GM21381 (cell line): ENCODE data around the gene HPS6.
"Not testable (repeated sequence)": the region's sequence is repeated elsewhere in the genome, so short reads cannot be mapped to it uniquely, and the experiment has no call there.

Experiments
- ATAC-seq: cut with Tn5 transposase; IDR thresholded peaks from one replicate; pipeline ENCODE4 v1.9.1; 2021; ENCODE audit warnings: mild to moderate bottlenecking, moderate library complexity; ENCODE audit not compliant: unreplicated experiment

Gene HPS6

DNA sequence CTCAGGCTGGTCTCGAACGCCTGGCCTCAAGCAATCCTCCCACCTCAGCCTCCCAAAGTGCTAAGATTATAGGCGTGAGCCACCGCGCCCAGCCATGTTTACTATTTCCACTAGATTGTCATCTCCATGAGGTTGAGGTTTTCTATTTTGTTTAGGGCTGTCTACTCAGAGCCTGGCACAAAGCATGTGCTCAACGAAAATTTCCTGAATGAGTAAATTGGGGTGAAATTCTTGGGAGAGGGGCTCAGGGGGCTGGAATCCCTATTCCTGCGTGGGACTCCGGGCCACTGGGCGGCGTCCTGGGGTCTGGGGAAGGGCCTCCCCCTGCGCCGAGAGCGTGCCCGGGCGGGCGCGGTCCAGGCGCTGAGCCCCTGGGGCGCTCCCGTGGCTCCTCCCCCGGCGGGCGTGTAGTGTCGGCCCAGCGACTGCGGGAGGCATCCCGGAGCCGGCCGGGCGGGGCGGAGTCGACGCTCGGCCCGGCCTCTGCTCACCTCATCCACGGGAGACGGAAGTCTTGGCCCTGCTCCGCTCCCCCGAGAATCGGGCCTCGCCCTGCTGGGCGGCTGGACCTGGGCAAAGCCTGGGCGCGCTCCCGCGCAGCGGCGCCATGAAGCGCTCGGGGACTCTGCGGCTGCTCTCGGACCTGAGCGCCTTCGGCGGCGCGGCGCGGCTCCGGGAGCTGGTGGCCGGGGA lies at the start of gene HPS6:
Gene HPS6, plus strand, starts transcription at position 482 of the 693 bp plus-strand sequence. Its CDS starts 126 bp downstream, at position 608.
- ATAC-seq, result peak; percentile 96

DNA sequence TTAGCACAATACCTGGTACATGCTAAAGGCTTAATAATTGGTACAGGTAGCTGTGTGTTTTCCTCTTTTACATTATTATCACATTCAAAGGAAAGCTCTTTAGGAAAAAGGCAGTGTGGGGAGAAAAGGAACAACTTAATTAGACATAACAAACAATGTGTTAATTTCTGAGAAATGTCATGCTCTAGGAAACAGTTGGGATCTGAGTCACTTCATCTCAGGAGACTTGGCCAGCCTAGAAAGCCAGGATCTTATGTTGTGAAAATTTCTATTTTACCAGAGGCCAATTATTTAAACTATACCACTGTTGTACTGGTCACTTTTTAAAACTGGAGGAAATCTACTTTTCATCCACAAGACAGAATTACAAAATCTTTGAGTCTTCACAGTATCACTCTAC lies 48.7 kb upstream of the HPS6 start:
- no peak for ATAC-seq

- ATAC-seq, result no peak
Measured at GRCh38 chr10:102017295-102017694, 47.9 kb upstream of the HPS6 start.

DNA sequence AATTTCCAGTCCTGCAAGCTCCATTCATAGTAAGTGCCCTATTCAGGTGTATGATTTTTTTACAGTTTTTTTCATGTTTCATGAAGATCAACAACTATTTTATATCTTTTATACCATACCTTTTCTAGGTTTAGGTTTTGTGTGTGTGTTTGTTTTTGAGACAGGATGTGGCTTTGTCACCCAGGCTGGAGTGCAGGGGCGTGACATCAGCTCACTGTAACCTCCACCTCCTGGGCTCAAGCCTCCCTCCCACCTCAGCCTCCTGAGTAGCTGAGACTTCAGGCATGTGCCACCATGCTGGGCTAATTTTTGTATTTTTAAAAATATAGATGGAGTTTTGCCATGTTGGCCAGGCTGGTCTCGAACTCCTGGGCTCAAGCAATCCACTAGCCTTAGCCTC lies 44.2 kb upstream of the HPS6 start:
- no peak for ATAC-seq

DNA sequence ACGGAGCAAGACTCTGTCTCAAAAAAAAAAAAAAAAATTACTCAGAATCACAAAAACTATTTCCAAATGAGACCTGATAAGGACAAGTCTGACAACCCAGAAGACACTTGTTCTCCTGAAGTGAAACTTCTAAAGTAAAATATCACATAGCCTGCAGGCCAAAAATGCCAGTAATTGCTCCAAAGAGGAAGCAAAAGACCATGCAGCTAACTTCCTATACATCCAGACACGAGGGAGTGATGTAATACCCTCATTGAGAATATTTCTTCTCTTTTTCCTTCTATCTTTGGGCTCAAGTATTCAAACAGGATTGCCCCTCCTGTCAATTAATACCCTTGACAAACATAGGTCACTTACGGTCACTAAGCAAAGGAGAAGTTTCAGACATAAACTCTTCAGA lies 40.4 kb upstream of the HPS6 start:
- no peak for ATAC-seq

DNA sequence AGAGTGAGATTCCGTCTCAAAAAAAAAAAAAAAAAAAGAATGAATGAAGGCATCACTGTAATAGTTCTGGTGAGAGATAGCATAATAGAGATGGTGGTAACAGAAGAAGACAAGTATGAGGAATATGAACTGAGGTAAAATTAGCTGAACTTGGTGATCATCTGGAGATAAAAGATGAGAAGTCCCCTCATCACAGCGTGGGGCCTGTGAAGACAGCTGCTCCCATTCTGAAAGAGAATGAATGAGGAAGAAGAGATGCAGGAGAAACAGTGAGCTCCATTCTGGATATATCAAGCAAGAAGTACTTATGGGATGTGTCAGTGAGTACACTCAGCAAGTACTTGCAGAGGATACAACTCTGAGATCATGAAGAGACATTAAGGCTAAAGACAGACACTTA lies 37.9 kb upstream of the HPS6 start:
- no peak for ATAC-seq

GRCh38 chr10:102033787-102034186 lies 31.4 kb upstream of the HPS6 start:
- ATAC-seq, result no peak

- ATAC-seq, result not testable (repeated sequence)
Measured at GRCh38 chr10:102035807-102036206, 29.3 kb upstream of the HPS6 start.

DNA sequence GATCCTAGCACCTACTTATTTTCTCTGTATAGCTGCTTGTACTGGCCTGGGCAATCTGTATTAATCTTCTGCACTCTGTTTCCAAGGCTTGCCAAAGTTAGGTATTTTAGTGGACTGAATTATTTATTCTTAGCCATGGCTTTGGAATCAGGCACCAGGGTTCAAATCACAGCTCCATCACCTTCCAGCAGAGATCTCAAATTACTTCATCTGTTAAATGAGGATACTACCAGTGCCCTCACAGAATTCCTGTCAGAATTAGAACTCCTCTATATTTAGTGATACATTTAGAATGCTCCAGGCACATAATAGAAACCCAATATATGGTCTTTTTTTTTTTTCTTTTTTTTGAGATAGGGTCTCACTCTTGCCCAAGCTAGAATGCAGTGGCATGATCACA lies 26.7 kb upstream of the HPS6 start:
- ATAC-seq, result no peak

GRCh38 chr10:102040305-102041050 lies 24.7 kb upstream of the HPS6 start:
- no peak for ATAC-seq

- no peak for ATAC-seq
Measured at GRCh38 chr10:102045292-102045691, 19.9 kb upstream of the HPS6 start.

DNA sequence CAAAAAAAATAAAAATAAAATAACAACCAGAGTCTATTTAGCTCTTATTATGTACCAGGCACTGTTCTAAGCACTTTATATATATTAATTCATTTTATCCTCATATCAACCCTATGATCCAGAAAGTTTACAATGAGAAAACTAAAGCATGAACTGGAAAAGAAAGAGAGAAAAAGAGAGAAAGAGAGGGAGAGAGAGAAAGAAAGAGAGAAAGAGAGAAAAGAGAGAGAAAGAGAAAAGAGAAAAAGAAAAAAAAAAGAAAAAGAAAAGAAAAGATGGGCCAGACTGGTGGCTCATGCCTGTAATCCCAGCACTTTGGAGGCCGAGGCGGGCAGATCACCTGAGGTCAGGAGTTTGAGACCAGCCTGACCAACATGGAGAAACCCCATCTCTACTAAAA lies 19.1 kb upstream of the HPS6 start:
- ATAC-seq, result no peak

GRCh38 chr10:102054881-102055646 lies 10.1 kb upstream of the HPS6 start:
- not testable (repeated sequence) for ATAC-seq

GRCh38 chr10:102055647-102056419 lies 9.3 kb upstream of the HPS6 start, which contains the start of gene ARMH3:
TSS of gene ARMH3 (minus strand) at chr10:102056173. CDS start at chr10:102040114, 16,059 bp downstream.
- ATAC-seq, result peak; percentile 91

DNA sequence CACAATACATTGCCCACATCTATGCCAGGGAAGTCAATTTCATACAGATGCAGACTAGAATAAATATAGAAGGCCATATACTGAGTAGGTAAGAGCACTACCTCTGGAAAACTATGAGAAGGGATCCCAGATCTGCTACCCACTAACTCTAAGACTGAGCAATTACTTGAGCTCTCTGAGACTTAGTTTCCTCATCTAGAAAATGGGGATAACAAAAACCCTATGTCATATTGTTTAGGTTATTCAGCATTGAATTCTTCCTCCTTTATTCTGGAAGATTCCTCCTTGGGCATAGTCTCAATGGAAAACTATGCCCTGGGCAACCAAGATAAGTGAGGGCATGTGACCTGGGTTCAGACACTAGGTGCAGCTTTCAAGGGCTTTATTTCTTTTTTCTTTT lies 5.2 kb upstream of the HPS6 start:
- no peak for ATAC-seq

GRCh38 chr10:102064503-102064867 lies 664 bp upstream of the HPS6 start:
- ATAC-seq, result no peak

DNA sequence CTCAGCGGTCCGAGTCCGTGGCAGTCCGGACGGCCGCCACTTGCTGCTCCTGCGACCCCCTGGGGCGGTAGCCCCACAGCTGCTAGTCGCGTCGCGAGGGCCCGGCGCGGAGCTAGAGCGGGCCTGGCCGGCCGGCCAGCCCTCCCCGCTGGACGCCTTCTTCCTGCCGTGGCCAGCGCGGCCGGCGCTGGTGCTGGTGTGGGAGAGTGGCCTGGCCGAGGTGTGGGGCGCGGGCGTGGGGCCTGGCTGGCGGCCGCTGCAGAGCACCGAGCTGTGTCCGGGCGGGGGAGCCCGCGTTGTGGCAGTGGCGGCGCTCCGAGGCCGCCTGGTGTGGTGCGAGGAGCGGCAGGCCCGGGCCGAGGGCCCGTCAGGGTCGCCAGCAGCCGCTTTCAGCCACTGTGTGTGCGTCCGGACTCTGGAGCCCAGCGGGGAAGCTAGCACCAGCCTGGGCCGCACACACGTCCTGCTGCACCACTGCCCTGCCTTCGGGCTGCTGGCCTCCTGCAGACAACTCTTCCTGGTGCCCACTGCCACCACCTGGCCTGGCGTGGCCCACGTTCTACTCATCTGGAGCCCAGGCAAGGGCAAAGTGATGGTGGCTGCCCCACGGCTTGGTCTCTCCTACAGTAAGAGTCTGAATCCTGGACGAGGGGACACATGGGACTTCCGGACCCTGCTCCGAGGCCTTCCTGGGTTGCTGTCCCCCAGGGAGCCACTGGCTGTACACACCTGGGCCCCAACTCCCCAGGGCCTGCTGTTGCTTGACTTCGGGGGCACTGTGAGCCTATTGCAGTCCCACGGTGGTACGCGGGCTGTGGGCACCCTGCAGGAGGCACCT lies 631 bp downstream of the HPS6 start:
- peak; percentile 22 for ATAC-seq

DNA sequence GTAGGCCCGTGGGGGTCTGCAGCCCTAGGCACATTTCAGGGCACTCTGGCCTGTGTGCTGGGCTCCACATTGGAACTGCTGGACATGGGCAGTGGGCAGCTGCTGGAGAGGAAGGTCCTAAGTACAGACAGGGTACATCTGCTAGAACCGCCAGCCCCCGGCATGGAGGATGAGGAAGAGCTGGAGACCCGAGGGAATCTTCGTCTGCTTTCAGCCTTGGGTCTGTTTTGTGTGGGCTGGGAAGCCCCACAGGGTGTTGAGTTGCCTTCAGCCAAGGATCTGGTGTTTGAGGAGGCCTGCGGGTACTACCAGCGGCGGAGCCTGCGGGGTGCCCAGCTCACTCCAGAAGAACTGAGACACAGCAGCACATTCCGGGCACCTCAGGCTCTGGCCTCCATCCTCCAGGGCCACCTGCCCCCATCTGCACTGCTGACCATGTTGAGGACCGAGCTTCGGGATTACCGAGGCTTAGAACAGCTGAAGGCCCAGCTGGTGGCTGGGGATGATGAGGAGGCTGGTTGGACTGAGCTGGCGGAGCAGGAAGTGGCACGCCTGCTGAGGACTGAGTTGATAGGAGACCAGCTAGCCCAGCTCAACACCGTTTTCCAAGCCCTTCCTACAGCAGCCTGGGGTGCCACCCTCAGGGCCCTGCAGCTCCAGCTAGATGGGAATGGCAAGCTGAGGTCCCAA lies 1.4 kb downstream of the HPS6 start:
- no peak for ATAC-seq
